PC-9 (cell line): ENCODE results near the gene COL18A1.

ENCODE experiments used
- CTCF ChIP-seq: fragments of 200-600 bp; sonication (generic); conservative IDR thresholded peaks from 2 replicates; pipeline ENCODE4 v1.6.1; 2017; ENCODE audit warnings: mixed run types, antibody characterized with exemption, mild to moderate bottlenecking, moderate library complexity
- EZH2 ChIP-seq: fragments of 200-600 bp; sonication (generic); IDR thresholded peaks from 2 replicates; pipeline ENCODE4 v1.8.0; 2017; ENCODE audit warnings: antibody characterized with exemption, low read depth

GRCh38 chr21:45535341-45536081 is 130.5 kb downstream of the COL18A1 start:
- TF ChIP-seq CTCF (no peak), EZH2 (no peak)
